GM23338 (cell line): ENCODE data around the gene SLC37A2.

Source experiments
- CREB1 ChIP-seq: fragments of 250-450 bp; sonication (Bioruptor Pico); IDR thresholded peaks from 2 replicates; pipeline ENCODE4 v1.5.0; 2020; ENCODE audit warnings: low read depth, mild to moderate bottlenecking, moderate library complexity
- EZH2 ChIP-seq: fragments of 200-600 bp; sonication (generic); IDR thresholded peaks from one replicate; pipeline ENCODE4 v1.8.0; 2017; ENCODE audit warnings: antibody characterized with exemption, mild to moderate bottlenecking, low read depth; ENCODE audit not compliant: unreplicated experiment
- EZH2phosphoT487 ChIP-seq: fragments of 200-600 bp; sonication (generic); IDR thresholded peaks from one replicate; pipeline ENCODE4 v1.8.1; 2018; ENCODE audit warnings: antibody characterized with exemption; ENCODE audit not compliant: unreplicated experiment
- JUNB ChIP-seq: IDR thresholded peaks from one replicate; pipeline ENCODE4 v1.6.1; 2016; ENCODE audit warnings: antibody characterized with exemption; ENCODE audit not compliant: unreplicated experiment
- POLR2AphosphoS5 ChIP-seq: IDR thresholded peaks from 2 replicates; pipeline ENCODE4 v1.6.1; 2016; ENCODE audit warnings: antibody characterized with exemption, low read depth
- ZNF114 ChIP-seq: fragments of 250-450 bp; sonication (Bioruptor Pico); IDR thresholded peaks from 2 replicates; pipeline ENCODE4 v1.5.0; 2020; ENCODE audit warnings: mild to moderate bottlenecking, moderate library complexity
- ZNF331 ChIP-seq: fragments of 250-450 bp; sonication (Bioruptor Pico); IDR thresholded peaks from 2 replicates; pipeline ENCODE4 v1.5.0; 2020; ENCODE audit warnings: low read depth, mild to moderate bottlenecking, moderate library complexity
- TF ChIP-seq, protein P1 (sequence below), 2 experiments: fragments of 200-600 bp in 1 of 2; sonication (generic) in 1 of 2; conservative IDR thresholded peaks; 2 replicates each; pipeline versions ENCODE4 v1.5.1 to v1.6.1; 2016 to 2017; ENCODE audit warnings: antibody characterized with exemption in 2 of 2, low read depth in 2 of 2, mild to moderate bottlenecking in 2 of 2, moderate library complexity in 1 of 2
- TF ChIP-seq, protein P2 (sequence below): IDR thresholded peaks from 2 replicates; pipeline ENCODE4 v1.6.1; 2016; ENCODE audit warnings: antibody characterized with exemption
- TF ChIP-seq, protein P3 (sequence below): IDR thresholded peaks from one replicate; pipeline ENCODE4 v1.6.1; 2018; ENCODE audit warnings: antibody characterized with exemption; ENCODE audit not compliant: unreplicated experiment

DNA sequence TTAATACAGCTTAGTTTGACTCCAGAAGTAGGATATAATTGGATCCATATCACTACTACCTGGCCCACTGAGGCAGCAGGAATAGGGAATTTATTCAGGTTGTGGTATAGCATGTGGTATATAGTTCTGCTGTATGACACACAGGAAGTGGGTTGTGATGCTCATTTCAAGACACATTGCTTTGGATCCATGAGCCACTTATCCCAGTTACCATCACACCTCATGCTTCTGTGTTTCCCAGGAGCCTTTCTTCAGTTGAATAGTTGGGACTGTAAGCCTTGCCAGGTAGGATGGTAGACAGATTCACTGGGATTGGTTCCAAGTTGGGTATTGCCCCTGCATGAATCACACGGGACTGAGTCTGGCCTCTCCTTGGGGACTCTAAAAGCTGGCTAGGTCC is 9.9 kb upstream of the SLC37A2 start:
- TF ChIP-seq, protein P1, sequence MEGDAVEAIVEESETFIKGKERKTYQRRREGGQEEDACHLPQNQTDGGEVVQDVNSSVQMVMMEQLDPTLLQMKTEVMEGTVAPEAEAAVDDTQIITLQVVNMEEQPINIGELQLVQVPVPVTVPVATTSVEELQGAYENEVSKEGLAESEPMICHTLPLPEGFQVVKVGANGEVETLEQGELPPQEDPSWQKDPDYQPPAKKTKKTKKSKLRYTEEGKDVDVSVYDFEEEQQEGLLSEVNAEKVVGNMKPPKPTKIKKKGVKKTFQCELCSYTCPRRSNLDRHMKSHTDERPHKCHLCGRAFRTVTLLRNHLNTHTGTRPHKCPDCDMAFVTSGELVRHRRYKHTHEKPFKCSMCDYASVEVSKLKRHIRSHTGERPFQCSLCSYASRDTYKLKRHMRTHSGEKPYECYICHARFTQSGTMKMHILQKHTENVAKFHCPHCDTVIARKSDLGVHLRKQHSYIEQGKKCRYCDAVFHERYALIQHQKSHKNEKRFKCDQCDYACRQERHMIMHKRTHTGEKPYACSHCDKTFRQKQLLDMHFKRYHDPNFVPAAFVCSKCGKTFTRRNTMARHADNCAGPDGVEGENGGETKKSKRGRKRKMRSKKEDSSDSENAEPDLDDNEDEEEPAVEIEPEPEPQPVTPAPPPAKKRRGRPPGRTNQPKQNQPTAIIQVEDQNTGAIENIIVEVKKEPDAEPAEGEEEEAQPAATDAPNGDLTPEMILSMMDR (conservative IDR thresholded peaks at IDR 0.05; ENCODE audit: low read depth in 2 of 2) = no peak
- TF ChIP-seq POLR2AphosphoS5 (no peak), ZNF114 (CRISPR knock-in tag) (no peak), EZH2phosphoT487 (no peak), EZH2 (no peak), CREB1 (CRISPR knock-in tag) (no peak), JUNB (no peak), ZNF331 (CRISPR knock-in tag) (no peak)
- TF ChIP-seq, protein P2, sequence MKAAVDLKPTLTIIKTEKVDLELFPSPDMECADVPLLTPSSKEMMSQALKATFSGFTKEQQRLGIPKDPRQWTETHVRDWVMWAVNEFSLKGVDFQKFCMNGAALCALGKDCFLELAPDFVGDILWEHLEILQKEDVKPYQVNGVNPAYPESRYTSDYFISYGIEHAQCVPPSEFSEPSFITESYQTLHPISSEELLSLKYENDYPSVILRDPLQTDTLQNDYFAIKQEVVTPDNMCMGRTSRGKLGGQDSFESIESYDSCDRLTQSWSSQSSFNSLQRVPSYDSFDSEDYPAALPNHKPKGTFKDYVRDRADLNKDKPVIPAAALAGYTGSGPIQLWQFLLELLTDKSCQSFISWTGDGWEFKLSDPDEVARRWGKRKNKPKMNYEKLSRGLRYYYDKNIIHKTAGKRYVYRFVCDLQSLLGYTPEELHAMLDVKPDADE = no peak
- TF ChIP-seq, protein P3, sequence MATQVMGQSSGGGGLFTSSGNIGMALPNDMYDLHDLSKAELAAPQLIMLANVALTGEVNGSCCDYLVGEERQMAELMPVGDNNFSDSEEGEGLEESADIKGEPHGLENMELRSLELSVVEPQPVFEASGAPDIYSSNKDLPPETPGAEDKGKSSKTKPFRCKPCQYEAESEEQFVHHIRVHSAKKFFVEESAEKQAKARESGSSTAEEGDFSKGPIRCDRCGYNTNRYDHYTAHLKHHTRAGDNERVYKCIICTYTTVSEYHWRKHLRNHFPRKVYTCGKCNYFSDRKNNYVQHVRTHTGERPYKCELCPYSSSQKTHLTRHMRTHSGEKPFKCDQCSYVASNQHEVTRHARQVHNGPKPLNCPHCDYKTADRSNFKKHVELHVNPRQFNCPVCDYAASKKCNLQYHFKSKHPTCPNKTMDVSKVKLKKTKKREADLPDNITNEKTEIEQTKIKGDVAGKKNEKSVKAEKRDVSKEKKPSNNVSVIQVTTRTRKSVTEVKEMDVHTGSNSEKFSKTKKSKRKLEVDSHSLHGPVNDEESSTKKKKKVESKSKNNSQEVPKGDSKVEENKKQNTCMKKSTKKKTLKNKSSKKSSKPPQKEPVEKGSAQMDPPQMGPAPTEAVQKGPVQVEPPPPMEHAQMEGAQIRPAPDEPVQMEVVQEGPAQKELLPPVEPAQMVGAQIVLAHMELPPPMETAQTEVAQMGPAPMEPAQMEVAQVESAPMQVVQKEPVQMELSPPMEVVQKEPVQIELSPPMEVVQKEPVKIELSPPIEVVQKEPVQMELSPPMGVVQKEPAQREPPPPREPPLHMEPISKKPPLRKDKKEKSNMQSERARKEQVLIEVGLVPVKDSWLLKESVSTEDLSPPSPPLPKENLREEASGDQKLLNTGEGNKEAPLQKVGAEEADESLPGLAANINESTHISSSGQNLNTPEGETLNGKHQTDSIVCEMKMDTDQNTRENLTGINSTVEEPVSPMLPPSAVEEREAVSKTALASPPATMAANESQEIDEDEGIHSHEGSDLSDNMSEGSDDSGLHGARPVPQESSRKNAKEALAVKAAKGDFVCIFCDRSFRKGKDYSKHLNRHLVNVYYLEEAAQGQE = no peak
